ENCODE measurements around the gene NARS2. TPM values are rescaled to one million over a fixed set of nuclear protein-coding genes. Genes with fewer than 3 reads are reported as not detected.

Gene NARS2
- polyA plus RNA-seq, 3 donors from 2014 or later: 4.8 to 12.2 (median 8.4) TPM

GRCh38 chr11:78595436-78596130 is 20.9 kb upstream of the NARS2 start:
- H3K9me3 Mint-ChIP-seq: peaks cover 0 to 4% (median 0%) of the 10 kb centered on the region in 6 donors
- no peaks in the 10 kb centered on the region for H3K4me1 Mint-ChIP-seq
- no peak overlapping the region for H3K27ac Mint-ChIP-seq
- no peaks in the 10 kb centered on the region for H3K36me3 Mint-ChIP-seq
- no peak overlapping the region for H3K4me3 Mint-ChIP-seq
- H3K27me3 Mint-ChIP-seq (ENCODE audit: low read depth in 3 of 3): peaks cover 9 to 12% (median 9%) of the 10 kb centered on the region in 3 donors
- no peak for DNase-seq

- H3K36me3 Mint-ChIP-seq: no peaks in the 10 kb centered on the region
- peaks cover 4 to 9% (median 8%) of the 10 kb centered on the region in 3 donors for H3K27me3 Mint-ChIP-seq (ENCODE audit: low read depth in 3 of 3)
- H3K27ac Mint-ChIP-seq: no peak overlapping the region
- DNase-seq: no peak
- peaks cover 0 to 4% (median 0%) of the 10 kb centered on the region in 6 donors for H3K9me3 Mint-ChIP-seq
- no peaks in the 10 kb centered on the region for H3K4me1 Mint-ChIP-seq
- no peak overlapping the region for H3K4me3 Mint-ChIP-seq
Measured at GRCh38 chr11:78594814-78595213, 20.1 kb upstream of the NARS2 start.

DNA sequence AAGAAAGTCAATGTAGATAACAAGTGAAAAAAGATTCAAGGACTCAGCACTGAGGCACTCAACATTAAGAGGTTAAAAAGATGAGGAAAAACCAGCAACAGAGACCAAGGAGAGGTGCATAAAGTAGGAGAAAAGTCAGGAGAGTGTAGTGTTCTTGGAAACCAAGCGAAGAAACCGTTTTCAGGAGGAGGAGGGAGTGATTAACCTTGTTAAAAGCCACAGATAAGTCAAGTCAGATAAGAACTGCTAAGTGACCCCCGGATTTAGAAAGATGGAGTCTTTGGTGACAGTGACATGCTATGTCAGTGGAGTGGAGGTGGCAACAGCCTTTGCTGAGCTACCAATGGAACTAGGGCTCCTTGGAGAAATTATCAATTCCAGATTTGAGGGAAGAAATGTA is 13.9 kb upstream of the NARS2 start:
- peaks cover 0 to 6% (median 0%) of the 10 kb centered on the region in 3 donors for H3K36me3 Mint-ChIP-seq
- H3K4me3 Mint-ChIP-seq: no peak overlapping the region
- no peak overlapping the region for H3K27ac Mint-ChIP-seq
- H3K27me3 Mint-ChIP-seq (ENCODE audit: low read depth in 3 of 3): peaks cover 5 to 6% (median 6%) of the 10 kb centered on the region in 3 donors
- no peaks in the 10 kb centered on the region for H3K4me1 Mint-ChIP-seq
- no peak for DNase-seq
- H3K9me3 Mint-ChIP-seq: peaks cover 7 to 16% (median 11%) of the 10 kb centered on the region in 6 donors

DNA sequence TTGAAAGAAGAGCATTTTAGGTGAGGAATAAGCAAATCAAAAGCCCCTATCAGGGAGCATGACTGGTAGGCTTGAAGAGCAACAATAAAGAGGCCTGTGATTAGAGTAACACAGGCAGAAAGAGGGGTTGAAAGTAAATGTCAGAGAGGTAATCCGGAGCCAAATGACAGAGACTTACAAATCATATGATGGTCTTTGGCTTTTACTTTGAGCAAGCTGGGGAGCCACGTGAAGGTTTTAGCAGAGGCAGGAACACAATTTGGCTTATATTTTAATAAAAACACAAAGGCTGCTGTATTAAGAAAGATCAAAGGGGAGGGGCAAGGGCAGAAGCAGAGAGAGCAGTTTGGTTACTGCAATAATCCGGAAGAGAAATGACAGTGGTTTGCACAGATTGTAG is 12.8 kb upstream of the NARS2 start:
- H3K27me3 Mint-ChIP-seq (ENCODE audit: low read depth in 3 of 3): peaks cover 5 to 6% (median 6%) of the 10 kb centered on the region in 3 donors
- H3K27ac Mint-ChIP-seq: no peak overlapping the region
- no peak for DNase-seq
- H3K4me3 Mint-ChIP-seq: no peak overlapping the region
- peaks cover 0 to 6% (median 0%) of the 10 kb centered on the region in 3 donors for H3K36me3 Mint-ChIP-seq
- peaks cover 8 to 25% (median 14%) of the 10 kb centered on the region in 6 donors for H3K9me3 Mint-ChIP-seq
- H3K4me1 Mint-ChIP-seq: no peaks in the 10 kb centered on the region

DNA sequence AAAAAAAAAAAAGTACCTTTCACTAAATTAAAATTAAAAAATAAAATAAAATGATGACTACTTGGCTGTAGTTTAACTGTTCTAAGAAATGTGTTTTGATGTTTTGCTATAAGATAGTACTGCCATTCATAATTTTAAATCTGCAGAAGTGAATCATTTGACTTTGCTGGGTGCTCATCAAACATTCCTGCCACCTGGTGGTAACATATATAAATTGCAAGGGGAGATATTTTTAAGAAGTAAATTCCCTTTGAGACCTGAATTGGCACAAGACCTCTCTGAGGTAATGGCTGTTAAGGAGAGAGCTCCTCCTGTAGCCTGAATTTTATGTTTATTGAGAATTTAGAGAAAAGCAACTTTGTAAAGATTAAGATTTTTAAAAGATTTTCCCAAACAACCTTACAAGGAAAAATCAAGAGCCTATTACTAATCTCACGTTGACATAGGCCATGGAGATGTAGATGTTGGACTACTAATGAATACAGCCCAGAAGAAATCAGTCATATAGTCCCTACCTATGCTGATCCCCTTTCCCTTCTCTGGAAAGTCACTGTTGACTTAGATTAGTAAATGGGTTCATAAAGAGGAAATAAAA is 11.9 kb upstream of the NARS2 start:
- DNase-seq: peak; percentile 5 to 12 (median 8)
- peaks cover 8 to 25% (median 14%) of the 10 kb centered on the region in 6 donors for H3K9me3 Mint-ChIP-seq
- H3K4me3 Mint-ChIP-seq: no peak overlapping the region
- no peak overlapping the region for H3K27ac Mint-ChIP-seq
- no peaks in the 10 kb centered on the region for H3K4me1 Mint-ChIP-seq
- H3K36me3 Mint-ChIP-seq: peaks cover 0 to 6% (median 0%) of the 10 kb centered on the region in 3 donors
- H3K27me3 Mint-ChIP-seq (ENCODE audit: low read depth in 3 of 3): peaks cover 5 to 6% (median 6%) of the 10 kb centered on the region in 3 donors

DNA sequence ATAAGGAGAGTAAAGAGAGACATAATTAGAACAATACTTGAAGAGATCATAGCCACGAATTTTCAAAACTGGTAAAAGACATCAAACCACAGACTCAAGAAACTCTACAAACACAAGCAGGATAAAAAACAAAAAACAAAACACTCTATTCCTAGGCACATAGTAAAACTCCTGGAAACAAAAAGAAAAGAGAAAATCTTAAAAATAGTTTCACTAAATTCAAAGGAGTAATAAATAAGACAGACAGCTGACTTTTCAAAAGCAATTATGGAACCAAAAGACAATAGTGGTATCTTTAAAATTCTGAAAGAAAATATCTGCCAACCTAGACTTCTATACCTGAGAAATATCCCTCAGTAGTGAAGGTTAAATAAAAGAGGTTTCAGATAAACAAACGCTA is 9.2 kb upstream of the NARS2 start:
- DNase-seq: no peak

GRCh38 chr11:78577495-78577894 is 2.8 kb upstream of the NARS2 start:
- H3K4me3 Mint-ChIP-seq: peak overlapping the region in 1 of 5 donors; percentile 4
- H3K27ac Mint-ChIP-seq: no peak overlapping the region
- H3K4me1 Mint-ChIP-seq: peaks cover 22 to 34% of the 10 kb centered on the region in 2 donors
- peaks cover 0 to 8% (median 6%) of the 10 kb centered on the region in 3 donors for H3K27me3 Mint-ChIP-seq (ENCODE audit: low read depth in 3 of 3)
- H3K9me3 Mint-ChIP-seq: peaks cover 0 to 4% (median 0%) of the 10 kb centered on the region in 6 donors
- peaks cover 0 to 4% (median 0%) of the 10 kb centered on the region in 3 donors for H3K36me3 Mint-ChIP-seq
- no peak for DNase-seq

More for the DNA sequence above, 9.2 kb upstream of the NARS2 start:
- H3K4me3 Mint-ChIP-seq: no peak overlapping the region
- H3K36me3 Mint-ChIP-seq: peaks cover 0 to 6% (median 0%) of the 10 kb centered on the region in 3 donors
- H3K27me3 Mint-ChIP-seq (ENCODE audit: low read depth in 3 of 3): peaks cover 6 to 9% (median 9%) of the 10 kb centered on the region in 3 donors
- H3K27ac Mint-ChIP-seq: no peak overlapping the region
- peaks cover 8 to 25% (median 14%) of the 10 kb centered on the region in 6 donors for H3K9me3 Mint-ChIP-seq
- H3K4me1 Mint-ChIP-seq: no peaks in the 10 kb centered on the region

- H3K27me3 Mint-ChIP-seq (ENCODE audit: low read depth in 3 of 3): peaks cover 0 to 8% (median 6%) of the 10 kb centered on the region in 3 donors
- H3K4me3 Mint-ChIP-seq: peak overlapping the region in 1 of 5 donors; percentile 62
- DNase-seq: no peak
- H3K4me1 Mint-ChIP-seq: peaks cover 22 to 37% of the 10 kb centered on the region in 2 donors
- peaks cover 0 to 4% (median 0%) of the 10 kb centered on the region in 3 donors for H3K36me3 Mint-ChIP-seq
- H3K9me3 Mint-ChIP-seq: peaks cover 0 to 2% (median 0%) of the 10 kb centered on the region in 6 donors
- no peak overlapping the region for H3K27ac Mint-ChIP-seq
Measured at GRCh38 chr11:78576549-78577097, 2.0 kb upstream of the NARS2 start.

- Mint-ChIP-seq H3K27me3 (ENCODE audit: low read depth in 3 of 3) (peaks cover 0 to 6% (median 4%) of the 10 kb centered on the region in 3 donors), H3K36me3 (peaks cover 5 to 8% (median 6%) of the 10 kb centered on the region in 3 donors), H3K27ac (peak overlapping the region; percentile 93 to 98 (median 98)), H3K4me1 (peaks cover 22 to 37% of the 10 kb centered on the region in 2 donors), H3K9me3 (no peaks in the 10 kb centered on the region), H3K4me3 (peak overlapping the region; percentile 93 to 99 (median 98))
- no peak for DNase-seq
Measured at GRCh38 chr11:78575478-78575877, 814 bp upstream of the NARS2 start.

DNA sequence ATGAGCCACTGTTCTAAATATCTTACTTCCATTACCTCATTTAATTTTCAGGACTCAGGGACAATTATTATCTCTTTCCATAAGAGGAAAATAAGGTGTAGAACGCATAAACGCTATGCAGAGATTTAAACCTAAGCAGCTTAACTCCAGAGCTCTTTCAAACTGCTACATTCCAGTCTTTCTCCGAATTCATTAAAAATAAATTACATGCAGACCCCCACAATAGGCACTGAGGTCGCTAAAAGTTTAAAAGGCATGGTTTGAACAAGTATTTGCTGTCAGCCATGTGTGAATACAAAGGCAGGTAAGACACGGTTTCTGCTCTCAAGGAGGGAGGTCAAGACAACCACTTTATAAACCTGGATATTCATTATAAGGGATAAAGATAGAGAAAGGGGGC is 983 bp downstream of the NARS2 start:
- no peak for DNase-seq
- Mint-ChIP-seq H3K9me3 (no peaks in the 10 kb centered on the region), H3K36me3 (peaks cover 8 to 10% (median 9%) of the 10 kb centered on the region in 3 donors), H3K27me3 (ENCODE audit: low read depth in 3 of 3) (peaks cover 0 to 4% (median 3%) of the 10 kb centered on the region in 3 donors), H3K27ac (peak overlapping the region; percentile 93 to 98 (median 98)), H3K4me3 (peak overlapping the region; percentile 93 to 99 (median 98)), H3K4me1 (peaks cover 22 to 37% of the 10 kb centered on the region in 2 donors)

DNA sequence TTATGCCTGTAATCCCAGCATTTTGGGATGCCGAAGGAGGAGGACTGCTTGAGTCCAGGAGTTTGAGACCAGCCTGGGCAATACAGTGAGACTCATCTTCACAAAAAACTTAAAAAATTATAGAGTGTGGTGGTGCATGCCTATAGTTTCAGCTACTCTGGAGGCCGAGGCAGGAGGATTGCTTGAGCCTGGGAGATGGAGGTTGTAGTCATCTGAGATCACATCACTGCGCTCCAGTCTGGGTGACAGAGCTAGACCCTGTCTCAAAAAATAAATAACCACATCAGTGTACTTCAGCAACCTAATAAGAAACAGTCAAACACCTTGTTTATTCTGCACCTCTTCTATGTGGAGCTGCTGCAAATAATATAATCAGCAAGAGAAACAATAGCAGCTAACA is 1.4 kb downstream of the NARS2 start:
- Mint-ChIP-seq H3K9me3 (no peaks in the 10 kb centered on the region), H3K4me1 (peaks cover 22 to 37% of the 10 kb centered on the region in 2 donors), H3K4me3 (peak overlapping the region; percentile 93 to 99 (median 98)), H3K36me3 (peaks cover 8 to 12% (median 10%) of the 10 kb centered on the region in 3 donors), H3K27ac (peak overlapping the region in 5 of 6 donors; percentile 93 to 98 (median 97)), H3K27me3 (ENCODE audit: low read depth in 3 of 3) (peaks cover 0 to 4% (median 3%) of the 10 kb centered on the region in 3 donors)
- DNase-seq: no peak

- peak overlapping the region in 1 of 6 donors; percentile 27 for H3K27ac Mint-ChIP-seq
- no peaks in the 10 kb centered on the region for H3K9me3 Mint-ChIP-seq
- H3K4me3 Mint-ChIP-seq: no peak overlapping the region
- no peak for DNase-seq
- H3K27me3 Mint-ChIP-seq (ENCODE audit: low read depth in 3 of 3): peaks cover 0 to 4% (median 3%) of the 10 kb centered on the region in 3 donors
- H3K36me3 Mint-ChIP-seq: peaks cover 4 to 17% (median 10%) of the 10 kb centered on the region in 3 donors
- H3K4me1 Mint-ChIP-seq: peaks cover 22 to 37% of the 10 kb centered on the region in 2 donors
Measured at GRCh38 chr11:78572394-78572793, 2.3 kb downstream of the NARS2 start.

DNA sequence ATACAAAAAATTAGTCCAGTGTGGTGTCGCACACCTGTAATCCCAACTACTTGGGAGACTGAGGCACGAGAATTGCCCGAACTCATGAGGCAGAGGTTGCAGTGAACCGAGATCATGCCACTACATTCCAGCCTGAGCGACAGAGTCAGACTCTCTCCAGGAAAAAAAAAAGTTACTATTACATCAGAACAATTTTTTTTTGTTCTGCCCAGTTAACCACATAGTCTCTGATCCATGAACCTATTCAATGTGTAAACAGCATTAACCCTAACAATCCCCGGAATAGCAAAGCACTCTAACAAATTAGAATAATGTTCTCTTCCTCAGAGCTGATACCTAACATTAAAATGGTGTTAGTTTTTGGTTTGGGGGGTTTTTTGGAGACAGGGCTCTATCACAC is 4.6 kb downstream of the NARS2 start:
- Mint-ChIP-seq H3K27me3 (ENCODE audit: low read depth in 3 of 3) (peaks cover 0 to 4% (median 3%) of the 10 kb centered on the region in 3 donors), H3K9me3 (no peaks in the 10 kb centered on the region), H3K27ac (no peak overlapping the region), H3K4me1 (peaks cover 16 to 30% of the 10 kb centered on the region in 2 donors), H3K4me3 (no peak overlapping the region), H3K36me3 (peaks cover 10 to 30% (median 13%) of the 10 kb centered on the region in 3 donors)
- DNase-seq: no peak

GRCh38 chr11:78567209-78567608 is 7.5 kb downstream of the NARS2 start:
- Mint-ChIP-seq H3K4me3 (no peak overlapping the region), H3K9me3 (no peaks in the 10 kb centered on the region), H3K27ac (no peak overlapping the region), H3K4me1 (peaks cover 1 to 10% of the 10 kb centered on the region in 2 donors), H3K27me3 (ENCODE audit: low read depth in 3 of 3) (no peaks in the 10 kb centered on the region), H3K36me3 (peaks cover 10 to 30% (median 13%) of the 10 kb centered on the region in 3 donors)
- DNase-seq: no peak

Measured in immature natural killer cell (primary cell).